Measurements from ENCODE around the gene PCOLCE2.

- TF ChIP-seq YY1 (IDR thresholded peaks at IDR 0.05; ENCODE audit: low read depth) (no peak), ZBTB7A (IDR thresholded peaks at IDR 0.05; ENCODE audit: low read depth) (no peak), EP300 (IDR thresholded peaks at IDR 0.05; ENCODE audit: borderline replicate concordance) (no peak), FOXM1 (IDR thresholded peaks at IDR 0.05; ENCODE audit: borderline replicate concordance, low read depth) (no peak), CEBPB (IDR thresholded peaks at IDR 0.05) (no peak), NFIC (IDR thresholded peaks at IDR 0.05) (no peak), MAX (IDR thresholded peaks at IDR 0.05) (no peak), TAF1 (IDR thresholded peaks at IDR 0.05; ENCODE audit: low read depth) (no peak), RAD21 (IDR thresholded peaks at IDR 0.05; ENCODE audit: low read depth) (no peak), EGR1 (IDR thresholded peaks at IDR 0.05) (no peak)
- TF ChIP-seq, protein P1, sequence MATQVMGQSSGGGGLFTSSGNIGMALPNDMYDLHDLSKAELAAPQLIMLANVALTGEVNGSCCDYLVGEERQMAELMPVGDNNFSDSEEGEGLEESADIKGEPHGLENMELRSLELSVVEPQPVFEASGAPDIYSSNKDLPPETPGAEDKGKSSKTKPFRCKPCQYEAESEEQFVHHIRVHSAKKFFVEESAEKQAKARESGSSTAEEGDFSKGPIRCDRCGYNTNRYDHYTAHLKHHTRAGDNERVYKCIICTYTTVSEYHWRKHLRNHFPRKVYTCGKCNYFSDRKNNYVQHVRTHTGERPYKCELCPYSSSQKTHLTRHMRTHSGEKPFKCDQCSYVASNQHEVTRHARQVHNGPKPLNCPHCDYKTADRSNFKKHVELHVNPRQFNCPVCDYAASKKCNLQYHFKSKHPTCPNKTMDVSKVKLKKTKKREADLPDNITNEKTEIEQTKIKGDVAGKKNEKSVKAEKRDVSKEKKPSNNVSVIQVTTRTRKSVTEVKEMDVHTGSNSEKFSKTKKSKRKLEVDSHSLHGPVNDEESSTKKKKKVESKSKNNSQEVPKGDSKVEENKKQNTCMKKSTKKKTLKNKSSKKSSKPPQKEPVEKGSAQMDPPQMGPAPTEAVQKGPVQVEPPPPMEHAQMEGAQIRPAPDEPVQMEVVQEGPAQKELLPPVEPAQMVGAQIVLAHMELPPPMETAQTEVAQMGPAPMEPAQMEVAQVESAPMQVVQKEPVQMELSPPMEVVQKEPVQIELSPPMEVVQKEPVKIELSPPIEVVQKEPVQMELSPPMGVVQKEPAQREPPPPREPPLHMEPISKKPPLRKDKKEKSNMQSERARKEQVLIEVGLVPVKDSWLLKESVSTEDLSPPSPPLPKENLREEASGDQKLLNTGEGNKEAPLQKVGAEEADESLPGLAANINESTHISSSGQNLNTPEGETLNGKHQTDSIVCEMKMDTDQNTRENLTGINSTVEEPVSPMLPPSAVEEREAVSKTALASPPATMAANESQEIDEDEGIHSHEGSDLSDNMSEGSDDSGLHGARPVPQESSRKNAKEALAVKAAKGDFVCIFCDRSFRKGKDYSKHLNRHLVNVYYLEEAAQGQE (IDR thresholded peaks at IDR 0.05; ENCODE audit: low read depth) = no peak
Observed at GRCh38 chr3:142852009-142852408, 36.9 kb downstream of the PCOLCE2 start.
